ENCODE results near the gene NASP. TPM values are rescaled to one million over a fixed set of nuclear protein-coding genes. Genes with fewer than 3 reads are reported as not detected.

Gene NASP
- total and polyA plus RNA-seq, 2 of the 13 experiments (the other 11 are each of a cell fraction or from before 2014, with no cell fraction given) = 132 to 256 TPM

DNA sequence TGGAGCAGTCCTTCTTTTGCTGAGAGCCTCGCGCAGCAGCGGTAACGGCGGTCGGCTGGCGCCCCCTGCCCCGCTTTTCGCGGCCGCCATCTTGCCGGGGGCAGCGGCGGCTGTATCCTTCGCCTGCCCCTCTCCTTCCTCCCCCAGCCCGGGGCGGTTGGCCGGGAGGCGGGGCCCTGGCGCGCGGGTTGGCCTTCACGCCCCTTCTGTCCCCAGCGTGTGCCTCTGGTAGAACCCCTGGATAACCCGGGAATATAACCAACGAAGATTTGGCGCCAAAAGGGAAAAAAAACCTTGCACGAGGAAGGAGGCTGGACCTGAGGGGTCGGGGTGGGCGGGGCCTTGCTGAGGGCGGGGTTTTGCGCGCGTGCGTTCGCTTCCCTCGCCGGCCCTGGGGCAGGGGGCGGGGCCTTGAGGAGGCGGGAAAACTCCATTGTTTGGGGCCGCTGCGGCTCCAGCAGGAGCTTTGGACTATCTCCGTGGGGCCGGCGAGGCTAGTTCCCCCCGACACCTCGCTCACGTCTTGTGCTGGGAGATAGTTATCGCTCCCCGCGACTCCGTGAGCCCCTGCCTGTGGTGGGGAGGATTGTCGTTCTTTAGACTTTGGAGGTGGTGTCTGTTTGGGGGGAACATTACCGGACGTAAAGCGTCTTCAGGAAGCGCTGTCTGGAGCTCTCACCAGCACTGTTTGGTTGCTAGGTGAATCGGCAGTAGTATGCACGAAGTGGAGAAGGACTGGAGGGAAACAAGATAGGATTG lies 689 bp downstream of the NASP start:
- ChIA-PET CTCF (ENCODE audit: low intra/inter-chr PET ratio, low total read pairs) (no interaction called here), POLR2A (interaction anchor here (0.6 to 4.5 kb wide), 18 partner anchors 14 to 303 kb away, joined by 3 to 79 read pairs (median 4); partner anchors contain the start of genes AKR1A1, CCDC163, GPBP1L1 and MMACHC)
- under 1% methylated on average over 34 of the region's 59 CpGs for WGBS (ENCODE audit: low lambda C conversion rate)
- in situ Hi-C loops (cut with HindIII; ENCODE audit: extremely low pct_ligation_motif_present, low pct_unique_long_range_greater_than_20kb) (loop anchor here (25.0 kb wide), 1 partner anchor 222 kb away; no protein-coding TSS in a partner anchor), intact Hi-C loops (cut with micrococcal nuclease; ENCODE audit: unreplicated experiment) (loop anchor here (2.0 to 5.0 kb wide), 2 partner anchors 34 to 168 kb away; partner anchors contain the start of genes AKR1A1 and IPP)
- peak overlapping the region; percentile 98 for H3K27ac ChIP-seq (ENCODE audit: extremely low read length, insufficient read depth, low read length)
- H3K79me2 ChIP-seq (ENCODE audit: insufficient read depth, low read length) = peaks cover 54% of the 10 kb centered on the region
- peaks cover 0 to 8% of the 10 kb centered on the region in 2 experiments; a peak in 2 of 5 replicates for H3K36me3 ChIP-seq (replicated peaks in 1 of 2; ENCODE audit: control insufficient read depth in 1 of 2, insufficient read depth in 2 of 2, low read length in 2 of 2)
- H2AFZ ChIP-seq (ENCODE audit: low read length) = no peak overlapping the region
- DNase-seq (ENCODE audit: low spot score) (peak; percentile 85), FAIRE-seq (no peak), ATAC-seq (peak; percentile 57)
- TSS peak; percentile 75 for BruUV-seq (replicated peaks)
- peaks cover 44% of the 10 kb centered on the region for H3K4me1 ChIP-seq (ENCODE audit: insufficient read depth, low read length)
- H3K9me3 ChIP-seq (ENCODE audit: low read length) = no peaks in the 10 kb centered on the region
- H3K4me2 ChIP-seq (ENCODE audit: low read depth, low read length) = peak overlapping the region; percentile 82
- H3K27me3 ChIP-seq (ENCODE audit: control insufficient read depth in 1 of 2, insufficient read depth in 2 of 2, low read length in 2 of 2) = no peaks in the 10 kb centered on the region; a peak in 2 of 5 replicates
- peak overlapping the region; percentile 99 for H3K9ac ChIP-seq (ENCODE audit: insufficient read depth, low read depth, low read length)
- H4K20me1 ChIP-seq (ENCODE audit: insufficient read depth, low read length) = peaks cover 36% of the 10 kb centered on the region
- peak overlapping the region; percentile 90 to 96 (median 95) for H3K4me3 ChIP-seq (replicated peaks in 1 of 3; ENCODE audit: insufficient read depth in 1 of 3, low read depth in 2 of 3, low read length in 3 of 3)
- TF ChIP-seq TP53 (CRISPR knock-in tag; conservative IDR thresholded peaks at IDR 0.05) (no peak), ZFP62 (CRISPR knock-in tag; IDR thresholded peaks at IDR 0.05) (no peak), HMG20B (CRISPR knock-in tag; conservative IDR thresholded peaks at IDR 0.05) (no peak), ZNF136 (CRISPR knock-in tag; IDR thresholded peaks at IDR 0.05; ENCODE audit: low read depth) (no peak), HNRNPLL (IDR thresholded peaks at IDR 0.05; ENCODE audit: low read depth, low read length, poor library complexity, severe bottlenecking) (peak; percentile 25), ATF7-NPFF (CRISPR knock-in tag; IDR thresholded peaks at IDR 0.05; ENCODE audit: low read depth) (no peak), ZNF468 (CRISPR knock-in tag; IDR thresholded peaks at IDR 0.05) (no peak), ZNF441 (CRISPR knock-in tag; IDR thresholded peaks at IDR 0.05; ENCODE audit: borderline replicate concordance) (no peak; the same call in 1 of the 2 replicates), KMT2A (CRISPR knock-in tag; IDR thresholded peaks at IDR 0.05) (no peak), ZNF430 (CRISPR knock-in tag; IDR thresholded peaks at IDR 0.05) (peak; percentile 24; the same call in 1 of the 2 replicates), HNF4G (IDR thresholded peaks at IDR 0.05; ENCODE audit: borderline replicate concordance, low read depth, low read length) (no peak), HNF4G (CRISPR knock-in tag; IDR thresholded peaks at IDR 0.05; ENCODE audit: borderline replicate concordance, low read depth) (no peak)
- TF ChIP-seq, protein P1, sequence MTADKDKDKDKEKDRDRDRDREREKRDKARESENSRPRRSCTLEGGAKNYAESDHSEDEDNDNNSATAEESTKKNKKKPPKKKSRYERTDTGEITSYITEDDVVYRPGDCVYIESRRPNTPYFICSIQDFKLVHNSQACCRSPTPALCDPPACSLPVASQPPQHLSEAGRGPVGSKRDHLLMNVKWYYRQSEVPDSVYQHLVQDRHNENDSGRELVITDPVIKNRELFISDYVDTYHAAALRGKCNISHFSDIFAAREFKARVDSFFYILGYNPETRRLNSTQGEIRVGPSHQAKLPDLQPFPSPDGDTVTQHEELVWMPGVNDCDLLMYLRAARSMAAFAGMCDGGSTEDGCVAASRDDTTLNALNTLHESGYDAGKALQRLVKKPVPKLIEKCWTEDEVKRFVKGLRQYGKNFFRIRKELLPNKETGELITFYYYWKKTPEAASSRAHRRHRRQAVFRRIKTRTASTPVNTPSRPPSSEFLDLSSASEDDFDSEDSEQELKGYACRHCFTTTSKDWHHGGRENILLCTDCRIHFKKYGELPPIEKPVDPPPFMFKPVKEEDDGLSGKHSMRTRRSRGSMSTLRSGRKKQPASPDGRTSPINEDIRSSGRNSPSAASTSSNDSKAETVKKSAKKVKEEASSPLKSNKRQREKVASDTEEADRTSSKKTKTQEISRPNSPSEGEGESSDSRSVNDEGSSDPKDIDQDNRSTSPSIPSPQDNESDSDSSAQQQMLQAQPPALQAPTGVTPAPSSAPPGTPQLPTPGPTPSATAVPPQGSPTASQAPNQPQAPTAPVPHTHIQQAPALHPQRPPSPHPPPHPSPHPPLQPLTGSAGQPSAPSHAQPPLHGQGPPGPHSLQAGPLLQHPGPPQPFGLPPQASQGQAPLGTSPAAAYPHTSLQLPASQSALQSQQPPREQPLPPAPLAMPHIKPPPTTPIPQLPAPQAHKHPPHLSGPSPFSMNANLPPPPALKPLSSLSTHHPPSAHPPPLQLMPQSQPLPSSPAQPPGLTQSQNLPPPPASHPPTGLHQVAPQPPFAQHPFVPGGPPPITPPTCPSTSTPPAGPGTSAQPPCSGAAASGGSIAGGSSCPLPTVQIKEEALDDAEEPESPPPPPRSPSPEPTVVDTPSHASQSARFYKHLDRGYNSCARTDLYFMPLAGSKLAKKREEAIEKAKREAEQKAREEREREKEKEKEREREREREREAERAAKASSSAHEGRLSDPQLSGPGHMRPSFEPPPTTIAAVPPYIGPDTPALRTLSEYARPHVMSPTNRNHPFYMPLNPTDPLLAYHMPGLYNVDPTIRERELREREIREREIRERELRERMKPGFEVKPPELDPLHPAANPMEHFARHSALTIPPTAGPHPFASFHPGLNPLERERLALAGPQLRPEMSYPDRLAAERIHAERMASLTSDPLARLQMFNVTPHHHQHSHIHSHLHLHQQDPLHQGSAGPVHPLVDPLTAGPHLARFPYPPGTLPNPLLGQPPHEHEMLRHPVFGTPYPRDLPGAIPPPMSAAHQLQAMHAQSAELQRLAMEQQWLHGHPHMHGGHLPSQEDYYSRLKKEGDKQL (CRISPR knock-in tag; IDR thresholded peaks at IDR 0.05; ENCODE audit: low read depth) = no peak
- TF ChIP-seq, protein P2, sequence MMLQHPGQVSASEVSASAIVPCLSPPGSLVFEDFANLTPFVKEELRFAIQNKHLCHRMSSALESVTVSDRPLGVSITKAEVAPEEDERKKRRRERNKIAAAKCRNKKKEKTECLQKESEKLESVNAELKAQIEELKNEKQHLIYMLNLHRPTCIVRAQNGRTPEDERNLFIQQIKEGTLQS (CRISPR knock-in tag; IDR thresholded peaks at IDR 0.05) = no peak
- TF ChIP-seq, protein P3, sequence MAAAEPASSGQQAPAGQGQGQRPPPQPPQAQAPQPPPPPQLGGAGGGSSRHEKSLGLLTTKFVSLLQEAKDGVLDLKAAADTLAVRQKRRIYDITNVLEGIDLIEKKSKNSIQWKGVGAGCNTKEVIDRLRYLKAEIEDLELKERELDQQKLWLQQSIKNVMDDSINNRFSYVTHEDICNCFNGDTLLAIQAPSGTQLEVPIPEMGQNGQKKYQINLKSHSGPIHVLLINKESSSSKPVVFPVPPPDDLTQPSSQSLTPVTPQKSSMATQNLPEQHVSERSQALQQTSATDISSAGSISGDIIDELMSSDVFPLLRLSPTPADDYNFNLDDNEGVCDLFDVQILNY (CRISPR knock-in tag; conservative IDR thresholded peaks at IDR 0.05) = peak; percentile 96

All from HepG2 (cell line).